ENCODE measurements around the gene PARP16. TPM values are rescaled to one million over a fixed set of nuclear protein-coding genes. Genes with fewer than 3 reads are reported as not detected.

Gene PARP16
- 5.2 and 9.7 TPM in 2 replicates for total RNA-seq

GRCh38 chr15:65286704-65287519 lies at the start of gene PARP16:
Gene PARP16 (minus strand): TSS chr15:65286883. CDS start chr15:65286426, 457 bp downstream.

GRCh38 chr15:65304381-65305149 lies 17.9 kb upstream of the PARP16 start, which contains the start of gene RNU5B-1:
Gene RNU5B-1 (plus strand): TSS chr15:65304677.

DNA sequence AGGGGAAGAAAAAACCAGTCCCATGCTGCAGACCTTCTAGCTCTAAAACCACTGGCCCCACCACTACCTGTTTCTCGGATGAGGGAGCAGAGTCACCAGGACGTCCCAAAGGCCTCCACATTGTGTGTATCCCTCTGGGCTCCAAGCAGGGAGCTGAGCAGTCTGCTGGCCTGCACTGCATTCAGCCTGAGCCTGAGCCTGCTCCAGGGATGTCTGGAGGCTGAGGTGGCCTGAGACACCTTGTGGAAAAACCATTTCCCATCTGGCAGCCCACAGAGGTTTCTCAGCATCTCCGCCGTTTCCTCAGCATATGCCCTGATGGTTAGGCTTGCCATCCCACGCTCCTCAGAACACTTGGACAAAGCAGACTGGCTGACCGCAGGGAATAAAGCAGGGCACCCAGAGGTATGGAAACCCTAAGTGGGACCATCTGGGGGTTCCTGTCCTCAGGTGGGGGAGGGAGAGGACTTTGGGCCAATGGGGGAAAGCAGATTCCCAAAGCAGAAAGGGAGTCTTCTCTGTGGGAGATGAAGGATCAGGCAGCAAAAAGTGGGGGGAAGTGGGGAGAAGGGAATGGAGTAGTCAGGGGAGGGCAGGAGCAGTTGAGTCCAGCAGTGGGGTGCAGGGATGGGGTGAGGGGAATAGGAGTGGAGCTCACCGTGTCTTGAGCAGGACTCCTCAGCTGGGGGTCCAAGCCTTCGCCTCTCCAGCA lies 75.8 kb downstream of the PARP16 start, which contains the start of gene CILP:
Gene CILP, minus strand, starts transcription at position 704 of the 712 bp plus-strand sequence. CDS start 1,718 bp downstream, outside the sequence.

Other genes with a start within 250 kb of the PARP16 start
- not detected in 2 replicates for gene SLC51B, start 241.5 kb downstream of the PARP16 start, total RNA-seq
- 12.1 and 12.8 TPM in 2 replicates for gene RASL12, start 218.9 kb downstream of the PARP16 start, total RNA-seq
- gene KBTBD13, start 210.1 kb downstream of the PARP16 start, total RNA-seq = not detected in 2 replicates
- gene UBAP1L, start 171.7 kb downstream of the PARP16 start, total RNA-seq = 0.18 and 0.29 TPM in 2 replicates
- gene PDCD7, start 153.1 kb downstream of the PARP16 start, total RNA-seq = 15.6 and 18.6 TPM in 2 replicates
- gene CLPX, start 101.5 kb downstream of the PARP16 start, total RNA-seq = 20.5 and 28.2 TPM in 2 replicates
- gene CILP, start 75.4 kb downstream of the PARP16 start, total RNA-seq = 0.18 TPM in 1 of 2 replicates, not detected in the other
- not detected in 2 replicates for gene RNU5A-1, start 9.2 kb upstream of the PARP16 start, total RNA-seq
- gene RNU5B-1, start 17.8 kb upstream of the PARP16 start, total RNA-seq = not detected in 2 replicates
- not detected in 2 replicates for gene IGDCC3, start 91.1 kb upstream of the PARP16 start, total RNA-seq
- 0.18 and 0.86 TPM in 2 replicates for gene IGDCC4, start 136.1 kb upstream of the PARP16 start, total RNA-seq
- 13.3 and 21.4 TPM in 2 replicates for gene DPP8, start 230.8 kb upstream of the PARP16 start, total RNA-seq
- gene HACD3, start 243.6 kb upstream of the PARP16 start, total RNA-seq = 58.5 and 75.7 TPM in 2 replicates